ENCODE data around the gene TMEM128. TPM values are rescaled to one million over a fixed set of nuclear protein-coding genes. Genes with fewer than 3 reads are reported as not detected.
"Not testable (repeated sequence)": the region's sequence is repeated elsewhere in the genome, so short reads cannot be mapped to it uniquely, and the experiment has no call there.

Gene TMEM128
- total RNA-seq, 1 donor from 2014 or later: 9.5 TPM

DNA sequence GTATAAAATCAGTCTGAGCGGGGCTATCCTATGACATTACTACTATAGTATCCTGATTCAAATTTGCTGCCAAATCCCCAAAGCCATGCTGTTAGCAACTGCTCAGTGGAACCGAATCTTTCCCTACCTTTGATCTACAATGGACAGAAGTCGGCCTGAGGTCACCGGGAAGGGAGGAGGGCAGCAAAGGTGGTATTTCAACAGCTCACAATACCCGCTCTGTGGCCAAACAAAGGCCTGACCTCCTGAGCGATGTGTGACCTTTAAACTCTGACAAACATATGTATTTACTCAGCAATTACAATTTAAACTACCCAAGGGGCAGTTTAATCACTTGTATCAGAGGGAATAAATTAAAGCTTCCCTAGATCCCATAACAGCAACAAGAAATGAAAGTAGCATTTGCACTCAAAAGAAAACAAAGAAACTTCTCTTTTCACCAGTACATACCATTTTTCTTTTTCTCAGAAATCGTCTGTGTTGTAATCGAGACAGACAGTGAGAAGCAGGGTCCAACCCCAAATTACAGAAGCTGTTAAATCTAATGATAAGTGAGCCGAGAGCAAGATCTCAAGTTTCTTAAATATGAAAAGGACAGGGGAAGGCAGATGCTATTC, 11.6 kb upstream of the TMEM128 start:
- intact Hi-C loops (cut with micrococcal nuclease): no loop called here
- DNase-seq: no peak
- no peak for ATAC-seq

DNA sequence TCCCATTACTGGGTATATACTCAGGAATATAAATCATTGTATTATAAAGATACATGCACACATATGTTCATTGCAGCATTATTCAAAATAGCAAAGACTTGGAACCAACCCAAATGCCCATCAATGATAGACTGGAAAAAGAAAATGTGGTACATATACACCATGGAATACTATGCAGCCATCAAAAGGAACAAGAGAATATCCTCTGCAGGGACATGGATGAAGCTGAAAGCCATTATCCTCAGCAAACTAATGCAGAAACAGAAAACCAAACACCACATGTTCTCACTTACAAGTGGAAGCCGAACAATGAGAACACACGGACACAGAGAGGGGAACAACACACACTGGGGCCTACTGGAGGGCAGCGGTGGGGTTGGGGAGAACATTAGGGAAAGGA, 9.7 kb upstream of the TMEM128 start:
- intact Hi-C loops (cut with micrococcal nuclease); DNase-seq; ATAC-seq: not testable (repeated sequence)

DNA sequence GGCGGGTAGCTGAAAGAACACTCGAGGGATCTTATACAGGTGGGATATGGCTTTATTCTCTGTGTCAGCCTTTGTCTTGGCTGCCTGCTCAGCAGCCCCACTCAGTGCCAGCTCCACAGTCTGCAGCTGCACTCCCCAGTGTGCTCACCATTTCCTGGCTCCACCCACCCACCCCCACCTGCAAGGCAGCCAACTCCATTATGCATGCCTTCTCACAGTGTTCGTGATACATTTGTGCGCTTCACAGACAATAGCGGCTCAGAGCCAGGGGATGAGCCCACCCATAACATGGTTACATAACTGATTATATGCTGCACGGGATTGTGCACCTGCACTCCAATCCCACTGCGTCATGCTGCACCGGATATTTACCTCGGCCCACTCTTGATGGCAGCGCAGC, 8.8 kb upstream of the TMEM128 start:
- no peak for ATAC-seq
- intact Hi-C loops (cut with micrococcal nuclease): no loop called here
- no peak for DNase-seq

DNA sequence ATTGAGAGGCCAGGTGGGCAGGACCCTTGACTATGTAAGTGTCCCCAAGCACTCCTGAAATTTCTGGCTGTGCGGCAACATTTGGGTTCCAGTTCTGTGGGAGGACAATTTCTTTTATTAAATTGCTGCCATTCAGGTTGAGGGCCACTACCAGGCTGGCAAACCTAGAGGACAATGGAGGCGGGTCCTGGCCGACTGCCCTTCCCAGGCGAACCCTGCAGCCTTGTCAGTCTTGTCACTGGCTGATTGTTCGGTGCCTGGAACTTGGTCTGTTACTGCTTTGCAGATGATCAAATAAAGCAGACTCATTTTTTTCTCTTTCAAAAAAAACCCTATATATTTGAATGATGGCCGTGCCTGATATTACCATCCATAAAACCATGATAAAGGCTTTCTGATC, 6.6 kb upstream of the TMEM128 start:
- ATAC-seq: no peak
- DNase-seq: no peak
- intact Hi-C loops (cut with micrococcal nuclease): loop anchor here (5.0 kb wide), 1 partner anchor 78 kb away; no protein-coding TSS in a partner anchor

DNA sequence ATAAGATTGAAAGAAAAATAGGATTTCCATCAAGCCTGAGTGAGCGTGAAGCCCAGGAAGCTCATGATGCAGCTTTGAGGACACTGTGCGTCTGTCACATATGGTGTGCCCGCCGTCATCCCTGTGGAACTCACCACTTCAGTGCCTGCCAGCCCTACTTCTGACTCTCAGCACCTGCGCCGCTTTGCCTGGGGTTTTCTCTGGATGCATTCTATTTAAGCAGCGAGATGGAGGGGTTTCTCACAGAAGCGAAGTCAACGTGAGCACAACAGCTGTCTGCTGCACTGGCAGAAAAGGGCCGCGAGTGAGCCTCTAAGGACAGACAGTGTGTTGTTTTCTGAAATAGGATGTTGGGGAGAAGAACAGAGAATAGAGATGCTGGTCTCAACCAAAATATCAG, 6.2 kb upstream of the TMEM128 start:
- DNase-seq: no peak
- no peak for ATAC-seq
- intact Hi-C loops (cut with micrococcal nuclease): loop anchor here (5.0 kb wide), 1 partner anchor 78 kb away; no protein-coding TSS in a partner anchor

DNA sequence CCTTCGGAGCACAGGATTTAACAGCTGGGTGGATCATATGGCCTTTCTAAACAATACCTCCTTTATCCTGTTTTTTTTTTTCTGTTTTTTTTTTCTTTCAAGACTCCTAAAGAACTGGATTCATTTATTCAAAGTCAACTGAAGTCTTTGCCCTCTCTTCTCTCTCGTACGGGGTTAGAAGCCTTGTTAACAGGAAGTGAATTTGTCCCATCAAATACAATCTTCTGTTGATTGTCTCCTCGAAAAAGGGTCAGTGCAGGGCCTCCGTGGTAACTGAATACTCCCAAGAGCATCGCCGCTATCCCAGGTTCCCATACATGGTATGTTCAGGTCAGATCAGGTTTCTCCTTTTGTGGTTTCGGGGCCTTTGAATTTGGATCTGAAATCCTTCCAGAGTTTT, 1.8 kb upstream of the TMEM128 start:
- intact Hi-C loops (cut with micrococcal nuclease): loop anchor here (5.0 kb wide), 1 partner anchor 82 kb away; no protein-coding TSS in a partner anchor
- DNase-seq: no peak
- no peak for ATAC-seq

DNA sequence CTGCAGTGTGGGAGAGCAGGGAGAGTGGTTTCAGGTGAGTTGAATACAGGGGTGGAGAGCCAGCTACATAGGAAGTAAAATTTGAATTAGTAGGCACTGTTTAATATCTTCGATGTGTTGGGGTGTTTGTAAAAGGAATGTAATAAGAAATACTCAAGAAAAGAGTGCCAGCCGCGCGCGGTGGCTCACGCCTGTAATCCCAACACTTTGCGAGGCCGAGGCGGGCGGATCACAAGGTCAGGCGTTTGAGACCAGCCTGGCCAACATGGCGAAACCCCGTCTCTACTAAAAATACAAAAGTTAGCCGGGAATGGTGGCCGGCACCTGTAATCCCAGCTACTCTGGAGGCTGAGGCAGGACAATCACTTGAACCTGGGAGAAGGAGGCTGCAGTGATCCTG, 1.3 kb upstream of the TMEM128 start:
- DNase-seq; ATAC-seq; intact Hi-C loops (cut with micrococcal nuclease): not testable (repeated sequence)

DNA sequence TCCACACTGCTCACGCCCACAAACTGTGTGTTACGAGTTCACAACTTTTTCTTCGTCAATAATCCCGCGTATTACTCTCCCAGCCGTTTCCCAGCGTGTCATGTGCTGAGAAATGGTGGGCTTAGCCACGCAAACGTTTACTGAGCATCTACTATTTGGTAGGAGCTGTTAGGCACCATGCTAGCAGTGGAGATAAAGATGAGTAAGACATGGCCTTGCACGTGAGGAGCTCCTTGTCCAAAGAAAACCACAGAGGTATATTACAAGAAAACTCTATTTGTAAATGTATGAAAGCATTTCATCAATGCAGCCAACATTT, 821 bp upstream of the TMEM128 start:
- intact Hi-C loops (cut with micrococcal nuclease): no loop called here
- ATAC-seq (no peak), DNase-seq (no peak)

DNA sequence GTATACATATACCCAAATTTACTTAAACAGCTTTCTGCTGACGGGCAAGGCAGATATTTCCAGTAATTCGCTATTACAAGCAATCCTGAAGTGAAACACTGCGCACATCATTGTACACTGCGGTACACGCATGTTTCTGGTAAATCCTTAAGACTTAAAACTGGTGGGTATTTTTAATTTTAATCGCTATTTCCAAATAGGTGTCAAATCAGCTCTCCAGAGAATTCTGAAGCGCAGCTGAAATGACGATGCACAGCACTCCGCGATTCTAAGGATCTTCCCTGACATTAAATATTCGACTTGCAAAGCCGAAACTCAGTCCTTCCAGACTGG, 361 bp downstream of the TMEM128 start:
- intact Hi-C loops (cut with micrococcal nuclease): no loop called here
- DNase-seq (no peak), ATAC-seq (no peak)

DNA sequence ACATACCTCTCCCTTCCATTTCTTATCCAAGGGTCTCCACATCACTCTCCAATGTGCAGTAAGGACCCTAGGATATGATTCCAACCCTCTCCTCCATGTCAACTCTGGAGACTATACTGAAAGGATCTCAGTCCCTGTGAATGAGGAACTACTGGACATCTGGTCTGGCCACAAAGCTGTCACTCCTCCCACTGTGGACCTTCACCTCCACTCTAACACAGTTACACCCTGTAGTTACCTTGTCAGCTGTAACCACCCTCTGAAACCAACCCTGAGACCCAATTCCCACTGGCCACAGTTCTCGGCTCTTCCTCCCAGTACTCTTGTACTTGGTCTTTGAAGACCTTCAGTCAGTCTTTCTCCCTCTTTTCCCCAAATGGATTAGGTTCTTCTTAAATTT, 2.9 kb downstream of the TMEM128 start:
- intact Hi-C loops (cut with micrococcal nuclease): no loop called here
- no peak for ATAC-seq
- DNase-seq: no peak

DNA sequence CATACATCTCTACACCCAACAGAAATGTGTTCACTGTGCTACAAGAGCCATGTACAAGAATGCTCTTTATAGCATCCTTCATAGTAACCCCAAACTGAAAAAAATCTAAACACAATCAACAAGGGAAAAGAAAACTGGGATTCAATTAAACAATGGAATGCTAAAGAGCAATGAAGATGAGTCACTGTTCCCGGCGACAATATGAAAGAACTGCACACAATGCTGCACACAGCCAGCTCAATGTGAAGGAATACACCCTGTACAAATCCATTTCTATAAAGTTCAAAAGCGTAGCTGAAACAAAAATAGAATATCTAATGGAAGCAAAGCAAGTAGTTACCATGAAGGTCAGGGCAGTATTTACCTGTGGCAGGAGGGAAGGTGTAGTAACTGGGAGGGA, 8.5 kb downstream of the TMEM128 start:
- ATAC-seq; DNase-seq; intact Hi-C loops (cut with micrococcal nuclease): not testable (repeated sequence)

DNA sequence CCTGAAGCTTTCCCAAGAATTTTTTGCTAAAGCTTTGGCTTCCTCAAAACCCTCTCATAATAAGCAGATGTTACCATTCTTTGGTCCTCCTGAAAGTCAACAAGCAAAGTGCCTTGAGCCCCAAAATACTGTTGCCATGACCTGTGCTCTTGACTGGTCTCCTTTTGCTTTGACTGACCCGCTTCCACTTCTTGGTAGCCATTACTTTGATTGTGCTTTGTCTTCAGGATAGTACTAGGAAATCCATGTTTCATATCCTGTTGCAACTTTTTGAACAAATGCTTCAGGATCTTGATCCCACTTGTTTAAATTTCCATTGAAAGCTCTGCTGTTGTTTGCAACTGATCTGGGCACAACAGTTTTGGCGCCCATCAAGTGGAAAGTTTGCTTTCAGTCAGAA, 14.4 kb downstream of the TMEM128 start:
- DNase-seq: no peak
- intact Hi-C loops (cut with micrococcal nuclease): no loop called here
- no peak for ATAC-seq

DNA sequence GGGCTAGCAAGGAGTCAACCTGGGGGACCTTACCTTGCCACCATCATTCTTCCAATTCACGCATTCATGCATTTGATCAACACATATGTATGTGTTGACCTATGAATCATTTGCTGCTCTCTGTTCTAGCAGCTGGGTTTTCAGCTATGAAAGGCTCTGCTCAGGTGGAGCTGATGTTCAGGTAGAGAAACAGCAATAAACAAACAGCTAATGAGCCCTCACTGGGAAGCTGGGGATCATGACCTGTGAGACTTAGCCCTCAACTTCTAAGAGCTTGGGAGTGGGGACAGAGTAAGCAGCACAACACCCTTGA, 19.7 kb downstream of the TMEM128 start:
- ATAC-seq (no peak), DNase-seq (no peak)
- intact Hi-C loops (cut with micrococcal nuclease): no loop called here

DNA sequence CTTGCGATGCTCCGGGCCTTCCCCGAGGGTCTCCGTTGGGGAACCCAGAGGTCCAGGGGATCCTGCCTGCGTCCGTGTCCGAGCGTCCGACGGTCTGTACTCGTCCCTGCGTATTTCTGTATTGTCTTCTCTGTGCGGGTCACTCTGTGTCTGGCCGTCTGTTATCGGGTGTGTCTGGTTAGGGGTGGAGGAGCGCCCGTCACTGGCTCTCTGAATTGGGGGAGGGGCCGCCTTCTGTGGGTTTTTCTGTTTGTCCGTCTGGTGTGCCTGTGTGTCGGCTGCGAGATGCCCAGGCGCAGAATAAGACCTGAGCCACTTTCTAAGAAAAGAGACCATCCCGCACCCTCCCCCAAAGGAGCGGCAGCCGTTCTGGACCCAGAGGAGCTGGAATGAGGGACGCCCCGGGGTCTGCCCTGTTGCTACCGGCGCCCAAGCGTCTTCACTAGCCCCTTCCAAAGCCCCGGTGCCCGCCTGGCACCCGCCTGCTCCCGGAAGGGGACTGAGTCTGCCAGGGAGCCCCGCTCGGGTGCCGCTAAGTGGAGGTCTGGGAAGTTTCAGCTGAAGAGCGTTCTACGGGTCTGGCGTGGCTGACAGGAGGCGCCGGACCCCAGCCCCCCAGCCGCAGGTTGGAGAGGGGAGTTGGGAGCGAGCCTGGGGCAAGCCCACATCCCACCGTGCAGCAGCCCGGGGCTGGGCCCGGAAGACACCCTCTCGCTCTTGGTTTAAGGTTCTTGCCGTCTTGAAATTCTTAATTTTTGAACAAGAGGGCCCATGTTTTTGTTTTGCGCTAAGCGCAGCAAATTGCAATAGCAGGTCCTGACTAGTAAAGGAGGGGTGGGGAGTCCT, 20.3 kb downstream of the TMEM128 start:
- intact Hi-C loops (cut with micrococcal nuclease): no loop called here
- no peak for DNase-seq
- ATAC-seq: no peak

DNA sequence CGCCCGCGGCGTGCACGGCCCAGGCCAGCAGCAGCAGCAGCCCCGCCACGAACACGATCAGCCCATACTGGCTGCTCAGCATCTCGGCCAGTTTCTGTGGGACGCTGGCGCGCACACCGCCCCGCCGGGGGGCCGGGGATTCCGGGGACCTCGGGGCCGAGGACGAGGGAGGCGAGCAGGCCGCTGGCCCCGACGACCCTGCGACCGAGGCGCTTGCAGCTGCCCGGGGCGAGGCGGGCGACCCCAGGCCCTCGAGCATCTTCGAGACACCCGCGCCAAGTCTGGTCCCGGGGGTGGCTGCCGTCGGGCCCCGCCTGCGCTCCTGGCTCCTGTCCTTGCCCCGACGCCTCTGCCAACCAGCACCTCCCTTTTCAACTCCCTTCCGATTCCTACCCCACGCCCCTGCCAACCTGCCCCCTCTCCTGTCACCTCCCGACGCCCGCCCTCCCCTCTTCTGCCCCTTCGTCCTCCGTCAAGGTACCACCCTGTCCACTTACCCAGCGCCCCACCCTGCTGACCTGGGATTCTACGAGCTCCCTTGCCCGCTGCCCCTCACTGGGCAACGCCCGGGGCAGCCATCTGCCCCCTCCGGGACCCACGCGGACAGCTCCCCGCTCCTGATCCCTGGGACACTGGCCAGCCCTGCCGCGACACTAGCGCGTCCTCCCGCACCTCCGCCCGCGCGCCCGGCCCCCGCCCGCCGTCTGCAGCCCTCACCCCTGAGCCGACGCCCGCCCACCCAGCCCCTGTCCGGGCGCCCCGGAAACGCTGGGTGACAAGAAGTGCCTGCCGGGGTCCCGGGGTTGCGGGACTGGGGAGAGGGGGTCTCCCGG, 21.2 kb downstream of the TMEM128 start, which contains the start of gene OTOP1:
OTOP1 (minus strand) TSS at position 324 of the 833 bp plus-strand sequence; CDS start at position 259, 65 bp downstream.
- DNase-seq (no peak), ATAC-seq (no peak)
- intact Hi-C loops (cut with micrococcal nuclease): no loop called here

DNA sequence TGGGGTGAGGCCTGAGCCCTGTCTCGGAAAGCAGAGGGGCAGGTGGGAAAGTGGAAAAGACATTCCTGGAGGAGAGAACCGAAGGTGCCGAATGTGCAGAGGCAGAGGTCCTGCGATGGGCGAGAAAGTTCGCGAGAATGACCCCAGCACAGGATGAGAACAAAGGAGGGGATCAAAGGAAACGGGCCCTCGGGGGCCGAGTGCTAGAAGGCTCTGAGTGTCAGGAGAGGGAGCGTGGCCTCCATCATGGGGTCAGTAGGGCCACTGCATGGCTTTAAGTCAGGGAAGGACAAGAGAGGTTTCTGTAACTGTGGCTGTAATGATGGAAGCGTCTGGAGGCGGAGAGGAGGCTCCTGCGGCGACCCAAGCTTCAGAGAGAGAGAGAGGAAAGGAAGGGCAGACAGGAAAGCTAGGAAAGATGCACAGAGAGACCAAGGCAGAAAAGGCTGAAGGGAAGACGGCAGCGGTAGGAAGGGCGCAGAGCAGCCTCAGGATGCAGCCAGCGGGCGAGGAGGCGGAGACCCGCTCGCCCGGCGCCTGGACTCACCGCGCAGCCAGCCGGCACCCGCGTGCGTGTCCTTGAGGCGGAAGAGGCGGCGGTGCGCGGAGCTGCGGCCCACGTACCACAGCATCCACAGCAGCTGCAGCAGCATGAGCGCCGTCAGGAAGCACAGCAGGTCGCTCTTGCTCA, 22.0 kb downstream of the TMEM128 start:
- no peak for ATAC-seq
- intact Hi-C loops (cut with micrococcal nuclease): no loop called here
- no peak for DNase-seq

DNA sequence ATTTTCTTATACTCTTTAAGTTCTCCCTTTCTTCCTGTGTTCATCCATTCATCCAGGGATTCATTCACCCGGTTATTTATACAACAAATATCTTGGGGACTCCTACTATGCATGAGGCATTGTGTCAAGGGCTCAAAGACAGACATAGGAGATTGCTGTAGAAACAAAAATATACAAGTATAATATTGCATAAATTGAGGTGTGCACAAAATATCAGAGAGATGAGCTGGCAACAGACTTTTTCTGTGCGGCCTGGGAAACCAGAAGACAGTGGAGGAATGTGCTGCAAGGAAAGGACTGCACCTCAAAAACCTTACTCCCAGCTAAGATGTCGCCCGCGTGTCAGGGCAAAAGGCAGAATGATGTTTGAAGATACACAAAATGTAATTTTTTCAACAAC, 30.9 kb downstream of the TMEM128 start:
- intact Hi-C loops (cut with micrococcal nuclease): no loop called here
- ATAC-seq: no peak

DNA sequence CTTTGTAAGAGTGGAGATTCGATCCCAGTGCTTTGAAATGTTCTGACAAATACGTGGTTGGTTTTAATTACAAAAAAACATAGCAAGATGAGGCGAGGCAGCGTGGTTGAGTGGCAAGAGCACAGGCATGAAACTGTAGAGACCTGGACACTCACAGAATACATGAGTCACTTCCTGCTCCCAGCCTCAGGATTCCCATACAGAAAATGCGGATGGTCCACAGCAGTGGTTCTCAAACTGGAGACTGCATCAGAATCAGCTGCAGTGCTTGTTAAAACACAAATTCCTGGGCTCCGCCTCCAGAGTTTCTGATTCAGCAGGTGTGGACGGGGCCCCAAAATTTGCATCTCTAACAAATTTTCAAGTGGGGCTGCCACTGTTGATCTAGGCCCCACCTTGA, 31.4 kb downstream of the TMEM128 start:
- intact Hi-C loops (cut with micrococcal nuclease): no loop called here
- DNase-seq: no peak
- ATAC-seq: no peak

More for the DNA sequence above, 30.9 kb downstream of the TMEM128 start:
- no peak for DNase-seq

DNA sequence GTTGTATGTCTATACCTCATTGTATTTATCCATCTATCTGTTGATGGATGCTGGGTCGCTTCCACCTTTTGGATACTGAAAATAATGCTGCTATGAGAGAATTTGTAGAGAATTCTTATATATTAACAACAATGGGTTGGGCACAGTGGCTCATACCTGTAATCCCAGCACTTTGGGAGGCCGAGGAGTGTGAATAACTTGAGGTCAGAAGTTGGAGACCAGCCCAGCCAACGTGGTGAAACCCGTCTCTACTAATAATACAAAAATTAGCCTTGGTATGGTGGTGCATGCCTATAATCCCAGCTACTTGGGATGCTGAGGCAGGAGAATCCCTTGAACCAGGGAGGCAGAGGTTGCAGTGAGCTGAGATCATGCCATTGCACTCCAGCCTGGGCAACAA, 34.3 kb downstream of the TMEM128 start:
- intact Hi-C loops (cut with micrococcal nuclease); DNase-seq; ATAC-seq: not testable (repeated sequence)

DNA sequence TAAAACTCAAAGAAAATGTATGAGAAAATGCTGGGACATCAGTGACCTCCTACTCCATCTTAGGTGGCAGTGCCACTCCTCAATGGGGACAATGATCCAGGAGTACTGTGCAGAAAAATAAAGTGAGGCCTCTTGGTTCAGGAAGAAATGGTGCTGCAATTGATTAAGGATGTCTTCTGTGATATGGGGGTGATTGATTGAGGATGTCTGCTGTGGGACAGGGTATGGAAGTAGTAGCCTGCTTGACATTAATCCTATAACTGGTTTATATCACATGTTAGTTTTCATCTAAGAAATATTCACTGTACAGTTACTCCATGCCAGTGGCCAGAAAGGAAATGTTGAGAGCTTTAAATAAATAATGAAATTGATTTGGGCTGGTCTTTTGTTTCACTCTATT, 41.8 kb downstream of the TMEM128 start:
- ATAC-seq: no peak
- DNase-seq: no peak
- intact Hi-C loops (cut with micrococcal nuclease): no loop called here
